Raji (cell line): ENCODE data around the gene AGER.

Experiments
- POLR2A ChIP-seq: IDR thresholded peaks from 2 replicates; pipeline ENCODE4 v1.6.1; 2011; ENCODE audit warnings: low read depth, low read length, control low read depth; ENCODE audit not compliant: insufficient read depth

The AGER gene

DNA sequence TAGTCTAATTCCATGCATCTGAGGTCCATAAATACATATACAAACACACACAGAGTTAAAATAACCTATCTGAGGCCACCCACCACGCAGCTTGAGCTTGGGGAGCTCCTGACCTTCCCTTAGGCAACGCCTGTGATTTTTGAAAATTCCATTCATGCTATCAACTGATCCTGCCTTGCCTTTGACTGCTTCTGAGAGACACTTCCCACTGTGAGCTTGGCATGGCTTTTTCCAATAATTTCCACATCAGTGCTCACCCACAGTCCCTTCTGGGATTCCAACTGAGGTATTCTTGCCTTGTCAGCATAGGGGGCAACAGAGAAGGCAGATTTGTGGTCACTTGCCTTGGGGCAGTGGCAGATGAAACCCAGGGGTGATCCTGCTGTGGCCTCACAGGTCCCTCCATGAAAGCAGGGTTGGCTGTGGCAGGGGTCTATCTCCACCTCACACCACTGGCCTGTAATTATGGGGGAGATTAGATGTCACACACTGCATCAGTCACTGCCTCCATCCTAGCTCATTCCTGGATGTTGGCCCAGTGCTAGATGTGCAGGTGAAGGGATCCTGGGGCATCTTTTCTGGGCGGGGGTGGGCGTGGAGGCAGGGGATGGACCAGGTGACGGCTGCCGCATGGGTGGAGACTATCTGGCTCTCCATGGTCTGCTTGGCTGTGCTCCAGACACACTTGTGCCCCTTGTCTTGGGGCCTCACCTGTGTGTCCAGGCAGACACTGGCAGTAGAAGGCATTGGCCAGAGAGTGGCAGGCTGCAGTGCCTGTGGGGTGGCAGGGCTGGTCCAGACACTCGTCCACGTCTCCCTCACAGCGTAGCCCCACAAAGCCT, 19.6 kb upstream of the AGER start:
- TF ChIP-seq POLR2A: no peak

DNA sequence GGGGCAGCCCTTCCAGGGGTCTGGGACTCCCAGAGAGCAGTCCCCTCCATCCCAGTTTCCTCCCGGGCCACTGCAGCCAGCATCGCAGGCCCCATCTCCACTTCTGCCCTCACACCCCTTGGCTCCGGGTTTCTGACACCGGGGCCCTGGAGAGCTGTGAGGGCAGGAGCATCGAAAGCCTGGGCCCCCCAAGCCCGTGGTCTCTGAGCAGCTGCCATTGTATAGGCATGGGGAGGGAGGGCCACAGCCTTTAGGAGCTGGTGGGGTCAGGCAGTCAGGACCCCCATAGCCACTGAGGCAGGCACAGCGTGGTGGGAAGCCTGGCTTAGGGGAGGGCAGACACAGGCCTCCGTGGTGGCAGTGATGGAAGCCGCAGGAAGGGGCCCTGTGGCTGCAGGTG, 18.1 kb upstream of the AGER start:
- no peak for TF ChIP-seq POLR2A

DNA sequence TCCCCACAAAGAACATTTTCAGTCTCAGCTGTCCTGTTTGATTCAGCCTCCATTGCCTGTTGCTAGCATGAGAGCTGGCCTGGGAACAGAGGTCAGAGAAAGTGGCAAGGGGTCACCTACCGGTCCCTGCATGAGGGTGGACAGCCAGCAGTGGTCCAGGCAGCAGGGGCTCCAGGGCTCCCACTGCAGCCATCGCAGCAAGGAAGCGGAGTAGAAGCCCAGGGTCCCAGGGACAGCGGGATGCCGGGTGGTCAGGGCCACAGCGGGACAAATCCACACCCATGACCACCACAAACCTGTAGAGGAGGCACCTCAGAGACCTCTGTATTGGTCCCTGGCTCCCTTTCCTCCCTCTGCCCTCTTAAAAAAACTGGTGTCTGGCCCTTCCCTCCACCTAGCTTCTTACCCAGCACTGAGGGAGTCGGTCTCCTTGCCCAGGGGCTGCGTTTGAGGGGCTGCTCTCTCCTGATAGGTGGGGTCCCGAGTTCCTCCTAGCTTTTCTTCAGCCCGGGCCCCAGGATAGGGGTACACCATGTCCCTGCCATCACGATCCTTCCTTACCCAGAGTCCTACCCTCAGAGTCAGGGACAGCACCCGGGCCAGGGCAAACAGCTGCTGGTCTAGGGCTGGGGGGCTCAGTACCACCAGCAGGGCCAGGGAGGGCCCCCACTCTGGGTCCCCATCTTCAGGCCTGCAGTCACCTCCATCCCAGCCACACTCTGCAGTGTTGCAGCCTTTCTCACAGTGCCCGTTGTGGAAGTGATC, 16.8 kb upstream of the AGER start:
- no peak for TF ChIP-seq POLR2A

DNA sequence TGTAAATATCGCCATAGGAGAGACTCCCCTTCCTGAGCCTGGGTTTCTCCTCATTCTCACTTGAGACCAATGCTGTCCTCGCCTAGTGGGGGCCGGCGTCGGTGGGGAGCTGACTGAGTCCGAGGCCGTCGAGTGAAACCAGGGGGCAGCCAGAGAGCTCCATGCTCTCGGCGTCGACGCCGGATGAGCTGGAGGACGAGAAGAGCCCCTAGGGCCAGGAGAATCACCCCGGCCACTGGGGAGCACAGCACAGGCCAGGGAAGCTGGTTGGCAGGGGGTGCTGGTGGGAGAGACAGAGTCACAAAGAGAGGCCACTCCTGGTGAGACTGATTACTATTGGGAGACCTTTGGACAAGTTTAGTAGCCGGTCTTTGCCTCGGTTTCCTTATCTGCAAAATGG, 14.8 kb upstream of the AGER start:
- TF ChIP-seq POLR2A: no peak

DNA sequence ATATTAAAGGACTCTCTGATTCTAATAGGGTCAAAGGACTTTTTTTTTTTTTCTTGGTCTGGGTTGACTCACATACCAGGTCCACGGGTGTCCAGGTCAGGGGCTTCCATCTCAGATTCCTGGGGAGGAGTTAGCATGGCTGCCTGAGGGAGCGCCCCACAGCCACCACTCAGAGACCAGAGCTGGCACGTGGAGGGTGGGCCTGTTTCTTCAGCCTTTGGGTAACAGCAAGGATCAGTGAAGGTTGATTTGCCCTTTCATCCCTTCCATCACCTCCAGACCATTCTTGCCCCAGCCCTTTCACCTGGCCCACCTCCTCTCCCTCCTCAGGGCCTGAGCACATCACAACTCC, 14.3 kb upstream of the AGER start:
- no peak for TF ChIP-seq POLR2A

DNA sequence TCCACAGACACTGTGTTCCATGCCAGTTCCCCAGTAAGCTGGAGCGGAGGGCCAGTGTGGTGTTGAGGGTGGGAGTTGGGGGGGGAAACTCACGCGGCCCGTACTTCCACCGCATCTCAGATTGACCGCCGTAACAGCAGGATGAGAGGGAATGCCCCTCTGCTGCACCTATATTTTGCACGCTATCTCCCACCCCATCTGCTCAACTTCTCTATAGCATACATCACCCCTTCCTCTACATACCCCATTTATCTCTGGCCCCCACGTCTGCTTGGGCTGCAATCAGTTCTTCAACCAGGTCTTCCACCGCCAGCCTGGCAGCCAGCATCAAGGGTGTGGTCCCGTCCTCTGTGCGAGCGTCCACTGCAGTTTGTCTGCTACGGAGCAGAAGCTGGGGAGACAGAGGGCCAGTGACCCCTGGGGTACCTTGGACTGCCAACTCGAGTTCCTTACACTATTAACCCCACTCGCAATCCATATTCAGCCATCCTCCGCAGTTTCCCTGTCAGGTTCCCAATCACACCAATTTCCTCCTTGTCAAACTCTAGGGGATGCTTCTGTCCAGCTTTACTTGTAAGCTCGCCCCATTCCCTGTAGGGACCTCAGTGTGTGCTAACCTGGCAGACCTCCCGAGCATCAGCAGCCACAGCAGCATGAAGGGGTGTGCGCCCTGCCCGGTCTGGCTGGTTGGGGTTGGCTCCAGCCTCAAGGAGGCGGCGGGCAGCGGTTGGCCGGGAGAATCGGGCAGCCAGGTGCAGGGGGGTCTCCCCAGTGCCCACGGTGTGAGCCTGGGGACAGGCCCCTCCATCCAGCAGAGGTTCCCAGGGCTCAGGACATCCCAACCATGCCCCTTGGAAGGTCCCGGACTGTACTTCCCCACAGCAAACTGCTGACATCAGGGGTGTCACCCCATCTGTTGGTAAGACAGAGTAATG, 12.9 kb upstream of the AGER start:
- no peak; the same call in 1 of the 2 replicates for TF ChIP-seq POLR2A

- TF ChIP-seq POLR2A: peak; percentile 85
Measured at GRCh38 chr6:32195902-32196681, 12.0 kb upstream of the AGER start.

GRCh38 chr6:32195652-32195901, 11.5 kb upstream of the AGER start:
- TF ChIP-seq POLR2A: no peak

DNA sequence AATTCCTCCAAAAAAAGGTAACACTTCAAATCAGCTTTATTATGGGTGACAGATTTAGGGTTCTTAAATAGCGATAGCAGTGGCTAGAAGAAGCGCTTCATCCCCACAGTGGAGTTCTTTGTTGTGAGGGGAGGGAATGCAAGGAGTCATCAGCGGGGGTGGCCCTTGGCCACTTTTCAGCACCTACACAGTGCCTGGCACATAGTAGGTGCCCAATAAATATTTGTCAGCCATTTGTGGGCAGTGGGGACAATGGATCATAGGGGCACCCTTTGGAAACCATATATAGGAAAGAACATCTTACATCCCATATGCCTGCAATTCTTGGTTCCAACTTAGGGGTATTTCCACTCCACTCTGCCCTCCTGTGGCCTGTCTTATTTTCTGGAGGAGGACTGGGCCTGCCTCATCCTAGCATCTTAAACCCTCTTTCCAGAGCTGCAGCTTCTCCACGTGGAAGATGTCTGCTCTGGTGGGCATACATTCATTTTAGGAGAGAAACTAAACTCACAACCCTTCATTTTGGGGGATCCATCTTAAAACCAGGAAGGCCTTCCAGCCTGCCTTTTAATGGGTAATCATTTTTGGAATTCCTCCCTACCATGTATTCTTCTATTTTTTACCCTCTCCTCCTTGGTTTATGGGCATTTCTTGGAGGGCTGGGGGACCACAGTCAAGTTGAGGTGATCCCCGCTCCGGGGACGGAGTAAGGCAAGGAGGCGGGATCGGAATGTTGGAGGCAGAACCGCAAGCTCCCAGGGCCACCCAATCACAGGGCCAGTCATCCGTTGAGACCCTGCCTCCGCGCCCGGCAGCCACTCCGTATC, 11.0 kb upstream of the AGER start:
- no peak for TF ChIP-seq POLR2A

DNA sequence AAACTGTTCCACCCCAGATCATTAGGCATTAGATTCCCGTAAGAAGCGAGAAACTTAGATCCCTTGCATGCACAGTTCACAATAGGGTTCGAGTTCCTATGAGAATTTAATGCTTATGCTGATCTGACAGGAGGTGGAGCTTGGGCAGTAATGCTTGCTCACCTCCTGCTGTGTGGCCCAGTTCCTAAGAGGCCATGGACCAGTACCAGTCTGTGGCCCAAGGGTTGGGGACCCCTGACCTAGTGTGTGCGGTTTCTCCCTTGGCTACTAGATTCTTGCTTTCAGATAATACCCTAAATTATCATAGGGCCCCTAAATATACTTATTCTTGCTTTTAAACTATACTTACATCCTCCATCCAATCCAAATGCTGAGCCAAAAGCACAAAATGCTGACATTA, 10.3 kb upstream of the AGER start:
- TF ChIP-seq POLR2A: no peak

DNA sequence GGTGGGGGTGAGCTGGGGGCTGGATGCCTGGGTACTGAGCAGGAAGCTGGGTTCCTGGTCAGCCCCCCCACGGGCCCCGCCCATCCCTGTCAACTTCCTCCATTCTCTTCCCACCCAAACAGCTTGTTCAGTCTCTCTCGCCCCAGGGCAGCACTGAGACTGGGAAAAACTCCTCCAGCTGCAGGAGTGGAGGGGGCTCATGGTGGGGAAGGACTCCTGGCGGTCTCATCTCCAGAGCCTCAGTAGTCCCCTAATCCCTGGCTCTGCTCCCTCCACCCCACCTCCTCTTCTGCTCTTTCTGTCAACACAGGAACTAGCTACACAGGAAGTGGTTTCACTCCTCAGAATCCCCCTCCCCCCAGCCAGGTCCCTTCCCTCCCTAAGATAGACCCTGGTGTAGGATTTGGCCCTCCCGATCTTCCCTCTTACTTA, 8.6 kb upstream of the AGER start, which contains the start of gene GPSM3:
Gene GPSM3, minus strand, starts transcription at position 36 of the 432 bp plus-strand sequence. CDS start 130 bp downstream, outside the sequence.
- peak; percentile 78 for TF ChIP-seq POLR2A

GRCh38 chr6:32191696-32192607, 7.9 kb upstream of the AGER start:
- no peak for TF ChIP-seq POLR2A
